H1 (cell line): ENCODE data around the gene PATJ. TPM values are rescaled to one million over a fixed set of nuclear protein-coding genes. Genes with fewer than 3 reads are reported as not detected.

Experiments used
- BACH1 ChIP-seq: IDR thresholded peaks from 2 replicates; pipeline ENCODE4 v1.6.1; 2012; ENCODE audit warnings: low read length, improper control_type of control experiment
- EGR1 ChIP-seq: IDR thresholded peaks from 2 replicates; pipeline ENCODE4 v1.6.1; 2011; ENCODE audit warnings: low read depth, low read length, borderline replicate concordance
- RNF2 ChIP-seq: fragments of 200-900, 300-1000 bp; sonication (generic); IDR thresholded peaks from 2 replicates; pipeline ENCODE4 v1.7.1; 2016; ENCODE audit warnings: borderline replicate concordance, low read depth, mild to moderate bottlenecking, antibody characterized with exemption, low read length; ENCODE audit not compliant: poor library complexity, severe bottlenecking; ENCODE audit errors: missing control alignments
- polyA plus RNA-seq, 7 experiments: library from polyadenylated mRNA; depleted of rRNA in 3 of 7; stranded (reverse) in 5 of 7; unstranded in 2 of 7; fragments of >200 nt in 5 of 7; fragments of 200-250 nt in 2 of 7; gene quantifications; 1 replicate in 5 of 7; 2 replicates in 1 of 7; 4 replicates in 1 of 7; pipeline versions ENCODE4 v1.2.1 to v1.2.3, GENCODE V29; 2011 to 2013; ENCODE audit warnings: missing spikeins in 2 of 7, mixed read lengths in 2 of 7
- total RNA-seq: library from RNA; stranded (reverse); fragmentation: NEBNext Ultra II Directional; extraction: Animal tissue kit (Norgen Biotek cat#: 25700); gene quantifications from 2 replicates; pipeline ENCODE4 v1.2.1, GENCODE V29; 2021

Gene PATJ
- total and polyA plus RNA-seq, 2 of the 8 experiments (the other 6 are each of a cell fraction or from before 2014, with no cell fraction given): 8.2 to 55.6 TPM

- TF ChIP-seq RNF2 (no peak), BACH1 (no peak), EGR1 (no peak)
Observed at GRCh38 chr1:61864489-61864888, 122.2 kb downstream of the PATJ start (continued).
